Activated CD8-positive, alpha-beta memory T cell treated with anti-CD3 and anti-CD28 coated beads, Interleukin-2, amount 50 U/mL, for 1 hour (primary cell): ENCODE results near the gene SELENOH.

Source experiments
- DNase-seq: peaks from one replicate; pipeline ENCODE4 v3.0.0-alpha.2; 2020; ENCODE audit errors: extremely low read depth

SELENOH gene

GRCh38 chr11:57781529-57781943, 40.2 kb downstream of the SELENOH start:
- DNase-seq, result no peak

- DNase-seq, result no peak
Measured at GRCh38 chr11:57785072-57785471, 43.8 kb downstream of the SELENOH start.

GRCh38 chr11:57786436-57786835, 45.1 kb downstream of the SELENOH start:
- no peak for DNase-seq

DNA sequence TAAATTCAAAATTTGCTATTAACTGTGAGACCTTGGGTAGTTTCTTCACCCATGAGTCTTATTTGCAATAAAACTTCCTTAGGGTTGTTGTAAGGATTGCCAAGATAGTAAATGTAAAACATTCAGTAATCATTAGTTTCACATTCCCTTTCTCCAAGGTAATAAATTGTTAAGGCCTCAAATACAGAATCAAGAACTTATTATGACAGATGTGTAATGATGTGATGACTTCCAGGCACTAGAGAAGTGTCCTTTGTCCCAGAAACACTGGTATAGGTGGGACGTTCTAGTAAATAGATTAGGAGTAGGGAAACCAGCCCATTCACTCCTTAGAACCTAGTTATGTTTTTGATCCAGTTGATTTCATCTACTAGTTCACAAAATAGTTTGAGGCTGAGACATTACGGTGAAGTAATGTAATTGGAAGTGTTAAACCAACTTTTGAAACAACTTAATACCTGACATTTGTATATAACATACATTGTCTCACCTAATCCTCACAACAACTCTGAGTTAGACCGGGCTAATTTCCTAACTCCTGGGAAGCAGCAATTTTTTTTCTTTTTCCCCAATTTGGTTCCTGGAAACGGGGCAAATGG, 45.8 kb downstream of the SELENOH start:
- DNase-seq, result no peak

DNA sequence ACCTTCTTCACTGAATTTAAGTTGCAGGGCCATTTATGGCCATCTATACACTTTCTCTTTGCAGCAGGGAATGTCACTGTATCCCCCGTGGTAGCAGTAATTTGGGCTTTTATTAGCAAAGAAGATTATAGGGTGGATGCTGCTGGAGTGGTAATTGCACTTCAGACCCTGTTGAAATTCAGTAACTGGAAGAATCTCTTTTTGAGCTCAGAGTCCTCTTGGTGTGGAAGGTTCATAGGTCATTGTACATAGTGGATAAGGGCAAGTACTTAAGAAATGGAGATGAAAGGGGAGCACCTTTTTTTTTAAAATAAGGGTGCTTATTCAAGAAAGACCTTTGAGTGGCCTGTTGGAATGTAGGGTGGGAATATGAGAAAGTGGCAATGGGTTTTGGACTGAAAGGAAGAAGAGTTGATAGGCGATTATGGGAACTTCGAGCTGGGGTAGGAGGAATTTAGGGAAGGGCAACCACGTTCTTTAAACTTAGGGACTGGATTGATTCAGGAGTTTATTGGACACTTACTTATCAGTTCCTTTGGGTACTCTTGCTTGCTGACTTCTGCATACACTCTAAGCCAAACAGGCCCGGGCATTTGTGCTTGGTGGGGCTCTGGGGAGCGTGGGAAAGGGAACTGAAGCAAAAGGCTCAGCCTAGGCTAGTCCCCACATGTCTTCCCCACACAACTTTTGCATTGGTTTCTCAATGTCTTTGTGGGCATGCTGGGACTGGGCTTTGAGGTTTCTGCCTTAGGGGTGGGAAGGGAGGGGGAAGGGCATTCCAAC, 46.8 kb downstream of the SELENOH start:
- DNase-seq, result no peak

DNA sequence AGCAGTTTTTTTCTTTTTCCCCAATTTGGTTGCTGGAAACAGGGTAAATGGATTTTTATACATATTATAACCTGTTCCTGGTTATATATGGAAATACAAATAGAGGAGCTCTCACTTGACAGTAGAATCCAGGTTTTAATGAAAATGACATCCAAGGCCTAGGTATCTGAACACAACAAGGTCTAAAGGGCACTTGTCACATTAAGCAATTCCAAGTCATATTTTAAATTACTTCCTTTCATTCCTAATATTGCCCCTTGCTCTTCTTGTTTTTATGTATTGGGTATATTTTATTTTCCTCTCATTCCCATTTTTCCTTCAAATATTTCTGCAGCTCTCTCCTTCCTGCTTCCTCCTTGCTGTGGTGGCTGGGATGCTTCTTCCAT, 47.4 kb downstream of the SELENOH start:
- no peak for DNase-seq

GRCh38 chr11:57791321-57792059, 50.2 kb downstream of the SELENOH start:
- DNase-seq, result no peak

- DNase-seq, result peak; percentile 53
Measured at GRCh38 chr11:57792060-57792541, 50.8 kb downstream of the SELENOH start.

DNA sequence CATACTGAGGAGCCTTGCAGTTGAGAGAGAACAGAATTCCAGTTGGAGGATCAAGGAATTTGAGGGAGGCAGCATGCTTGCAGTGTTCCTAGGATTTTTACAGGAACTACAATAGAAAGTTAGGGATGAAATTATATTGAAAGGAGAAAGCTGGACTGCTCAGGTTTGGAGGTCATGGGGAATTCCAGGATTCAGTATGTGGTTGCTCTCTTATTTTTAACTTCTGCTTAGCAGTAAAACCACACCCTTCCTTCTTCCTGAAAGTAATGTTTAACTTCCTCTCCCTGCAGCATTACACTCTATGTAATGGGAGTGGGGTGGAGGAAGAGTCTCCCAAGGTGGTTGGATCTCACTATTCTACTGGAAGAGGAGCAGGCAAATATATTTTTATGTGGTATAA, 51.6 kb downstream of the SELENOH start:
- no peak for DNase-seq
